CD4-positive, alpha-beta T cell treated with Interleukin-6 at 100 ng/mL for 8 hours (primary cell): ENCODE measurements around the gene LRRC71.

Experiments used
- DNase-seq: peaks from one replicate; pipeline ENCODE4 v3.0.0-alpha.2; 2020; ENCODE audit warnings: mixed read lengths, low spot score

Gene LRRC71

DNA sequence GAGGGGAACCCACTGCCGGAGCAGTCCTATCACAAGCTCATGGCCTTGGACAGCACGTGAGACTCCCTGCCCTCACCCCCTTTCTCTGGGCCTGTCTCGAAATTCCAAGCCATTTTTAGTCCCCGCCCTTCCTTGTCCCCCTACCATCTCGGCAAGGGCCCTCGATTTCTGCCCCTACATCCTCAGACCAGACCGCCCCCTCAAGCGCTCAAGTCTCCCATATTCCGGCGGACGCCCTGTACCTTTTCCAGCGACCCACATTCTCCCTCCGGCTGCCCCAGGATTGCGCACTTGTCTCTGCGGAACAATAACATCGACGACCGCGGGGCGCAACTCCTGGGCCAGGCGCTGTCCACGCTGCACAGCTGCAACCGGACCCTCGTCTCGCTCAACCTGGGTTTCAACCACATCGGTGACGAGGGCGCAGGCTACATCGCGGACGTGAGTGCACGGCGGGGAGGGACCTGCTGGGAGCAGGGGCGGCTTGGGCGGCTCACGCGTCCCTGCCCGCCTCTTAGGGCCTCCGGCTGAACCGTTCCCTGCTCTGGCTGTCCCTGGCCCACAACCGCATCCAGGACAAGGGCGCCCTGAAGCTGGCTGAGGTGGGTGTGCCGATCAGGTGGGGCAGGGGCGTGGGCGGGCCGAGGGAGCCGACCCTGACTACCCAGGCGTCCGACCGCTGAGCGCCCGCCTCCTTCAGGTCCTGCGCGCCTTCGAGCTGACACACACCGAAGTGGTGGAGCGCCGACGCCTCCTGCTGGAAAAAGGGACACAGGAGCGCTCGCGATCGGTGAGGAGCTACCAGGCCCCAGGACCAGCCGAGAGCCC, 7.0 kb downstream of the LRRC71 start:
- peak; percentile 48 for DNase-seq

DNA sequence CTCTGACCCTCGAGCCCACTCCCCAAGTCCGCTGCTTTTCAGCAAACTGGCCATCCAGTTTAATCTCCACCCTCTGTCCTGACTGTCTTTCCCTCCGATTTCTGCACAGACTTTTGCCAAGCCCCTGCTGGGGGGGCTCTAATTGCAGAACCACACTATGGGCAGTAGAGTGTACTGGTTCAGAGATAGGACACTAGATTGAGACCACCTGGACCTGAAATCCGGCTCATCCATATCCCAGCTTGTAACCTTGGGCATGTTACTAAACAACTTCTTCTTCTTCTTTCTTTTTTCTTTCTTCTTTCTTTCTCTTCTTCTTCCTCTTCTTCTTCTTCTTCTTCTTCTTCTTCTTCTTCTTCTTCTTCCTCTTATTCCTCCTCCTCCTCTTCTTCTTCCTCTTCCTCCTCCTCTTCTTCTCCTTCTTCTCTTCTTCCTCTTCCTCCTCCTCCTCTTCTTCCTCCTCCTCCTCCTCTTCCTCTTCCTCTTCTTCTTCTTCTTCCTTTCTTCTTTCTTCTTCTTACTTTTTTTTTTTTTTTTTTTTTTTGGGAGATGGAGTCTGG, 7.7 kb downstream of the LRRC71 start:
- no peak for DNase-seq

DNA sequence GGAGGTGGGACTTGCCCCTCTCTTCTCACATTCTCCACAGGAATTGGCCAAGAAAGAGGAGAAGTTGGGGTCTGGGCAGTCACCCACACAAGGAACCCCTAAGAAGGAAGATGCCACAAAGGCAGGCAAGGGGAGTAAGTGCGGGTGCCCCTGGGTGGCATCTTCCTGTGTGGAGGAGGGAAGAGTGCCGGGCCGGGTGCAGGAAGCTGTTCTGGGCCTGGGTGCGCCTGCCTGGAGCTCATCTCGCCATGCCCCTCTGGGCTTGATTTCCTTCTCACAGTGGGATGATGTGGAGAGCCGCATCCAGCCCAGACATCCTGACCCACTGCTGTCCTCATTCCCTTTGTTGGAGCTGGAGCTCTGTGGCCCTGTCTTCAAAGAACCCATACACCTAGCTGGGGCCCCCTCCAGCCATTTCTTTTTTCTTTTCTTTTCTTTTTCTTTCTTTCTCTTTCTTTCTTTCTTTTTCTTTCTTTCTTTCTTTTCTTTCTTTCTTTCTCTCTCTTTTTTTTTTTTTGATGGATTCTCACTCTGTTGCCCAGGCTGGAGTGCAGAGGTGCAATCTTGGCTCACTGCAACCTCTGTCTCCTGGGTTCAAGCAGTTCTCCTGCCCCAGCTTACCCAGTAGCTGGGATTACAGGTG, 9.3 kb downstream of the LRRC71 start:
- no peak for DNase-seq

DNA sequence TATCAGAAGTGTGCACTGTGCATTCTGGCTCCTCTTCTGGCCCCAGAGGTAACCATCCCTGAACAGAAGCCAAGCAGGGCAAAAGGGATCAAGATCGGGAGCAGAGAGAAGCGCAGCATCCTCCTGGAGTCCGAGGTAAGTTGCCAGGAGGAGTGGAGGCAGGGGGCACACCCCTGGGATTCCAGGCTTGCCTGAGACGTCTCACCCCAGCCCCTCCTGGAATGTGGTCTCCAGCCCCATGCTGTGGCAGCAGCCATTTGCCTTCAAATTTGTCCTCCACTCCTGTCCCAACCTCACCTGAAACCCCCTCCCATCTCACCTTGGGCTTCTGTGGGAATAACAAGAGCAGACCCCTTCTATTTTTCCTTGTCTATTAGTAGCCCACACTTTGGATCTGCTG, 10.1 kb downstream of the LRRC71 start:
- no peak for DNase-seq

DNA sequence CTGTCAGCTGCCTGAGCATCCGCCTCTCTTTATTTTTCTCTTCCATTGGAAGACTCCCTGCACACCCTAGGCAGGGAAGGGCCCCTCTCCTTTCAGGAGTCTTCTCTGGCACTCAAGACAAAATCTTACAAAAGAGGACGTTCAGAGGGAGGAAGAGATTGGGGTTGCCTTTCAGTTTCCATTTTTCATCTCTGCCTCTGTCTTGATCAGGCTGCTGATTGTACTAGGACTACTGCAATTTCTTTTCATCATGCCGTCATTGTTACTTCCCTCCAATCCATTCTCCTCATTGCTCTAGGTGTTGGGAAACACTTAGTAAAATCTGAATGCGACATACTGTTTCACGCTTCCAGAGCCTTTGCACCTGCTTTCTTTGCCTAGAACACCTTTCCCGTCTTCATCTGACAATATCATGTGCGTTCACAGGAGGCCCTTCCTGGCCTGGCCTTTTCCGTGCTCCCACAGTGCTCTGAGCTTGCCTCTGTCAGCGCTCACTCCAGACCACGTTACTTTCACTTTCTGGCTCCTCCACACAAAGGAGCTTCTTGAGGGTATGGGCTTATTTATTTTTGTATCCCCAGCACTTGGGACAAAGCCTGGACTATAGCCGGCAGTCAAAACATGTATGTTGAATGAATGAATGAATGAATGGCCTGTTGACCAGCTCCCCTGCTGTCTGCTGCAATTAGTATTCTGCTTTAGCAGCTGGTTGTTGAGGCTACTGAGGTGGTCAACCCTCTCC, 10.9 kb downstream of the LRRC71 start:
- no peak for DNase-seq

DNA sequence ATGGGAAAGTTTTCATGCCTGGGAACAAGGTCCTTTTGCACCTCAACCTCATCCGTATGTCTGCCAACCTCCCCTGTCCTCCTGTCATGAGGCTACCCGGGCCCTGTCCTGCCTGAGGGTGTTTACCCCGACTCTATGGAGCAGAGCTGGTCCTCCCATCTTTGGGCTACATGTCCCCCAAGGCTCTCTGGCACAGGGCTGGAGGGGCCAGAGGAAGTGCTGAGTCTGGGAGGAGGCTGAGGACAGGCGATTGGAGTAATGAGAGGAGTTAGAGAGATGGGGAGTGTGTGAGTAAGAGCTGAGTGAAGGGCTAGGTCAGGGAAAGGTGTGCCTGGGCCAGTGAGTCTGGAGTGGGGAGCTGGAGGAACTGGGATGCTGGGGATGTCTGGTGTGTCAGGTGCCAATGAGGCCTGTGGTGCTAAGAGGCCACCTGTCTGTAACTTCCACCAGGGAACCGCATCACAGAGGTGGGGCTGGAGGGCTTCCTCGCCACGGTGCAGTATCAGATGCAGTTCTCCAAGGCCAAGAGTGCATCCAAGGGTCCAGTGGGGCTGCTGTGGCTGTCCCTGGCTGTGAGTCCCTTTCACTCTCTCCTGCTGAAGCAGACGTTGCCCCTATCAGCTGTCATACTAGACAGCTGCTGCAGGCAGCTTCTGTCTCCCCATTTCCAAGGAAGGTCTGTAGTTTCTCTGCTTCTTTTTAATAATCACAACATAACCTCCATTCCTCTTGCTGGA, 11.7 kb downstream of the LRRC71 start:
- no peak for DNase-seq

DNA sequence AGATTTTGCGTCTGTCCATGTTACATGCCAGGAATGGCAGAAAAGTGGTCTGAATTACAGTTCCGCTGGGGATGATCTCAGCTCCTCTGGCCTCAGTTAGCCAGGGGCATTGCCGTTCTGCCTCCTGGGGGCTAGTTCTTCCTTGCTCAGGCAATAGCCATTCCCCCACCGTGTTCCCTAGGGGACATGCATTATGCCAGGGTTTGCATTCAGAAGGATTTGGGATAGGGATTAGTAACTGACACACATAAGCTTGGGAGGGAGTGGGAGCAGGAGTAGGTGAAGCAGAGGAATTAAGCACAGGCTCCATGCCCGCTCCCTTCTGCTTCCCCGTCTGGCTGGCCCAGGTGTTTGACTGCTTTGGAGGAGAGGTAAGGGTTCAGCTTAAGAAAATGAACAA, 12.7 kb downstream of the LRRC71 start:
- DNase-seq: no peak

DNA sequence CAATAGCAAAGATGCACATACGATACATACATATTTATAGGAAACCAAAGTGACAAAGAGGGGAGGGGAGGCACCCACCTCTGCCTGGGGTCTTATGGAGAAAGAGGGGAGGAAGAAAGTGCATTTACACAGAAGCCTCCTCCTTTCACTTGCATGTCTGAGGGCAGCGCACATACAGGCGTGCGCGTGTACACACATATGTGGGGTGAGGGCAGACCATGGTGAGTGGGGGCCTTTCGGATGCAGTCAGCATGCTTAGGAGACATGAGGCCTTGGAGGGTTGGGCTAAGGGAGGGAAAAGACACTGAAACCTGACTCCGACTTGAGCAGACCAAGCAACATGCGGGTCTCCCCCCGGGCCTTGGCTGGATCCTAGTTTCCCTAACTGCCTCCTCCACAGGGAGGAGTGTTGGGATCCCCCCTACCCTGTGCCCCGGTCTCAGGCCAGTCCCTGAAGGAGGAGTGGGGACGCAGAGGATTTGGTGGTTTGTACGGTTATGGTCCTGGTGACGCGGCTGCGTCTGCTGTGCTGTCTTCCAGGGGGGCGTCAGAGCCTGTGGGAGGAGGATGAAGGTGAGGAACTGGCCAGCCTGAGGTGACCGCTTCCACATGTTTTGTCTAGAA, 15.2 kb downstream of the LRRC71 start:
- DNase-seq: no peak

DNA sequence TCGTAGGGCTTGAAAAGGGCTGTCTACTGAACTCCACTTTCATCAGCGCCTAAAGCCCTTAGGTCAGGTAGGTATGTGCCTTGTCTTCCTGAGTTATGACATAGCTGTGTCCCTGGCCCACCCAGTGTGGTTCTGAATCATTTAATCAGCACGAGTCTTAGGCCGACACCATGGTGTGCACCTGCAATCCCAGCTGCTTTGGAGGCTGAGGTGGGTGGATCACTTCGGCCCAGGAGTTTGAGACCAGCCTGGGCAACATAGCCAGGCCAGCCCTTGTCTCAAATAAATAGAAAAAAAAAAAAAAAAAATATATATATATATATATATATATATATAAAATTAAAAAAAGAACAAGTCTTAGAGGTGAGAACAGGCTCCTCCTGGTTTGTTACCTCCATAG, 15.8 kb downstream of the LRRC71 start:
- DNase-seq: no peak

DNA sequence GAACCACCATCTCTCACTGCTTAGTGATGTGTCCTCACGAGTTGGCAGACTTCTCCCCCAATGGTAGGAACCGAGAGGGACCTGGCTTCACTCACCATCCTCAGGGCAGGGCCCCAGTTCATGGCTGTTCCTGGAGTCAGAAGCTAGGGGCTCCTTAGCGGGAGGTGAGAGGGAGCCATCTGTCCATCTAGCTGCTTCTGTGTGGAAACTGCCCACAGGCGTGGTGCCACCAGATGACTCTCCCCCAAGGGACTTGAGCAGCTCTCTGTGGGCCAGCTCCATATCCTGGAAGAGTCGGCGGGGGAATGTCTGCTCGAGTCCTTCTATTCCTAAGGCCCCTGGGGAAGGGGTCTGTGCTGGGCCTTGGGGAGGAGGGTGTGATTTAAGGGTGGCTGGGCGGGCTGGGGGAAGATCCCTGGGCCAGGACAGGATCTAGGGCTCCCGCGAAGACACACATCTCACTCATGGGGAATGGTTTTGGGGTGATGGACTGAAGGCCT, 16.3 kb downstream of the LRRC71 start:
- no peak for DNase-seq

DNA sequence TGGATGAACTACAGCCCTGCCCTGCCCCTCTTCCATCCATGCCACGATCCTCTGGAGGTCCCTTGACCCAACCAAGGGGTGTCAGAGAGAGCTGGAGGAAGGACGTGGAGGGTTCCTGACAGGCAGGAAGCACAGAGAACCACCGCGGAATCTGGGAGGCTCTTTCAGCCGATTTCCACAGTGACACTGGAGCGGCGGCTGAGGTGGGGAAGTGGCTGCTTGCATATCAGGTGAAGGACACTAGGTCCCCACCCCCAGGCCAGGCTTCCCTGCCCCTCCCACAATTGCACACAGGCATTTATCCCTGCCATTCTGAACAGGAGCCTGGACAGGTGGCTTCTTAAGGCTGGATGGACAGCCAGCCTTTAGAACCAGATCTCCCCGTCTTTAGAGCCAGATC, 17.5 kb downstream of the LRRC71 start:
- DNase-seq: no peak

DNA sequence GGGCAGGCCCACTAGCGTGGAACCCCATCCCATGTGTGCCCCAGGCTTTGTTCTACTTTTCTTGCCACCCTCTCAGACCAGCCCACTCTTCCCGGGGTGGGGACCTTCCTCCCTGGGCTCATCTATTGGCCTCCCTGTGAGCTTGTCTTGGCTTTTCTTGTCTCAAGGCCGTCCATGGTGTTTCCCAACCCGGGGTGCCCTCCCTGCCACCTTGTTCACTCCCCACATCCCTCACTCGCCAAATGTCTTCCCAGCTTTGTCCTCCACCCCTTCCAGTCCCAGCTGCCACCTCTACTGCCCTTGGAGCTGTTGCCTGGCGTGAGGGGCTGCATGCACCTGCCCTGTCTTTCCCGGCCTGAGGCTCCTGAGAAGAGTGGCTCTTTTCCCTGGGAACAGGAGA, 18.4 kb downstream of the LRRC71 start:
- no peak for DNase-seq

DNA sequence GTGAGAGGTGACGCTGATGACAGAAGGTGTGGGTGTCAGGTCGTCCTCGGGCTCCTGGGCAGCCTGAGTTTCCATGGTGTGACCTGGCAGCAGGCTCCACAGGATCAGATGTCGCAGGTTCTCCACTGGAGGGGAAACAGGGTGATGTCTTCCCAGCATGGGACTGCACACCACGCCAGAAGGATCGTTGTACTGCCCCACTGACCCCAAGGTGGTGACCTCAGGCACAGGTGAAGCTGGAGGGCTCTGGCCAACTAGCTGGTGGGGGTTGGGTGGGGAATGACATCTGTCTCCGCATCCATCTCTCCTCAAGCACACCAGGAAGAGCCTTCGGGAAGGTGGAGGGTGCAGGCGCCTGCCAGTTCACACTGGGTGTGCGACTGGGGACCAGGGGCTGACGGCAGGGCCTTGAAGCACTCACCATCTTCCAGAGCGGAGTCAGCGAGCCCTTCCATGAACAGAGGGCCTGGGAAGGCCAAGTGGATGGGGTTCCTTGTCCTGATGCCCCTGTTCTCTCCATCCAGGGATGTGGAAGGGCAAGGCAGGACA, 19.4 kb downstream of the LRRC71 start:
- no peak for DNase-seq

DNA sequence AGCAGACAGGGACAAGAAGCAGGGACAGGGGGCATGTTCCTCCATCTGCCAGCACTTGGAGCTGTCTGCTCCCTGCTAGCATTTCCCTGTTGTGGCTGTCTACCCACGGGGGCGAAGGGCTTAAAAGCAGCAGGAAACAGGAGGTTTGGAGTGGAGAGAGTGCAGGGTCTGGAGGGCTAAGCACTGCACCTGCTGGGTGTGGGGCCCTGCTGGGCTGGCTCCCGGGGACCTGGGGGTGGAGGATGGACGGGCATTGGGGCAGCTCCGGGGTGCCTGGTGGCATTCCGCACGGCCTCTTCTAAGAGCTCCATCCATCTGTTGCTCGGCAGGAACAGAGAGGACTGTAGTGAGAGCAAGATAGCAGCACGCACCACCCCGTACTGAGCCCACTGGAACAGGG, 21.2 kb downstream of the LRRC71 start:
- DNase-seq: no peak

DNA sequence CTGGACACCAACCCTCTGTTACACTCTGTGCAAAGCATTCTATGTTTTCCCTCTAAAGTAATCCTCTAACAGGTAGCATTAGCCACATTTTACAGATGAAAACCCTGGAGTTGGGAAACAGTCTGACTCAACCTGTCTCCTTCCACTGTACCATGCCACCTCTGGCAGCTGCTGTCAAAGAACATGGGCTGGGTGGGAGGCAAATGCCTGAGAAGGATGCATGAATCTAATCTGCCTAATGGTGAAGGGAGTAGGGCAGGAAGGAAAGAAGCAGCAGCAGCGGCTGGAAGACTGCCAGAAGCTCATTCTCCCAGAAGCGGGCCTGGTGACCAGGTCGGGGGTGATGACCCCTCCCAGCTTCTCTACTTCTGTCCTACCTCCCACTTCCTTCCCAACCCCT, 21.7 kb downstream of the LRRC71 start:
- DNase-seq: no peak

DNA sequence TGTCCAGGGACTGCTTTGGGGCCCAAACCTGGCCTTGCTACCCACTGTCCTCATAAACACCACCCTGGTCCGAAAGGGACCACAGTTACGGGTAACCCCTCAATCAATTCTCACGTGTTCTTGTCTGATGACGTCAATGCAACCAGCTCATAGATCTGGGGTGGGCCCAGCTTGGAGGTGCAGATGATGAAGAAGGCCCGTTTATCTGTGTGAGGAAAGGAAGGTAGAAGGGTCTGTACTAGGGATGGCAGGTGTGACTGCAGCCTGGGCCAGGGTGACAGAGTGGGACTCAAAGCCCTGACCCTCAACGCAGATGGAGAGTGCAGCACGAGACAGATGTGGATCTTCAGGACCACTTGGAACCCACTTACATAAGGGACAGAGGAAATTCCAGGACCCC, 22.1 kb downstream of the LRRC71 start:
- DNase-seq: no peak

DNA sequence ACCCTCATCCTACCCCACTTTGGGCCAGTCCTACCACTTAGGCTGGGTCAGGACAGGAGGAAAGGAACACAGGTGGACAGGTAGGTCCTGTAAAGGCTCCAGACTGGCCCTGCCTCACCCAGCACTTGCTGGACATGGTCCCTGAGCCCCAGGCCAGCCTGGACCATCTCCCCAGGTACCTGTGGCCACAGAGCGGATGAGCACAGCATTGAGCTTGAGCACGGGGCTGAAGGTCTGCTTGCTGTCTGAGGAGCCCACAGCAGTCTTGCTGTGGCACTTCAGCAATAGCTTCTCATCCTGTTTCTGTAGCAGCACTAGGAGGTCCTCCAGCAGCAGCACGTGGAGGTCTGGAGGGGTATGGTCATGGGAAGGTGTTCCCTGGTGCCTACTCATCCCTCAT, 23.3 kb downstream of the LRRC71 start:
- DNase-seq: no peak

DNA sequence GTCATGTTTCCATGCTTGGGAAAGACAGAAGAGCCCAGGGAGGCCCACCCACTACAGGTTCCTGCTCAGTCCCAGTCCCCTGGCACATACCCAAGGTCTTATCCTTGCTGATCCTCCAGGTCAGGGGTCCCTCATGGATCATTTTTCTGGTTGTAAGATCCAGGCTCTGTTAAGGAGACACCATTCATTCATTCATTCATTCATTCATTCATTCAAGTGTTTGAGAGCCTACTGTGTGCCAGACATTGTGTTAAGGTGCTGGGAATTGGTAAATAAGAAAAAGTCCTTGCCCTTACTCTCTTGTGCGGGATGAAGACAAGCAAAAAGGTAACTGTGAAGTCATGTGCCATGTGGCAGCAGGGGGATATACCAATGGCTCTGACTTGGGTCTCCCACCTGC, 23.8 kb downstream of the LRRC71 start:
- no peak for DNase-seq

DNA sequence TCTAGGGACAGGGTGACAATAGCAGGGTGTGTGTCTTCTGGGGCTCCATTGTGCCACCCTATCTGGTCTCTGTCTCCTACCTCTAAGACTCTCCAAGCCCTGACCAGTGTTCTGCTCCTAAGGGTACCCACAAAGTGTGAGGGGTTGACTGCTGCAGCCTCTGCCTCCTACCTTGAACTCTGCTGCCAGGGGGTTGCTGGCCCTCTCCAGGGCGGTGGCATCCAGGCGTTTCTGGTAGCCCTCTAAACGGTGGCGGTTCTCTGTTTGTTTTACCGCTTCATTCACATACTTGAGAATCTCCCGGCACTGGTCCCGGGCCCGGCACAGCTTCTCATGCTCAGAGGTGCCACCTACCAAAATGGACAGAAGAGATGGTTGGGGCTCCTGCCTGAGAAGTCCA, 24.4 kb downstream of the LRRC71 start:
- DNase-seq: no peak

DNA sequence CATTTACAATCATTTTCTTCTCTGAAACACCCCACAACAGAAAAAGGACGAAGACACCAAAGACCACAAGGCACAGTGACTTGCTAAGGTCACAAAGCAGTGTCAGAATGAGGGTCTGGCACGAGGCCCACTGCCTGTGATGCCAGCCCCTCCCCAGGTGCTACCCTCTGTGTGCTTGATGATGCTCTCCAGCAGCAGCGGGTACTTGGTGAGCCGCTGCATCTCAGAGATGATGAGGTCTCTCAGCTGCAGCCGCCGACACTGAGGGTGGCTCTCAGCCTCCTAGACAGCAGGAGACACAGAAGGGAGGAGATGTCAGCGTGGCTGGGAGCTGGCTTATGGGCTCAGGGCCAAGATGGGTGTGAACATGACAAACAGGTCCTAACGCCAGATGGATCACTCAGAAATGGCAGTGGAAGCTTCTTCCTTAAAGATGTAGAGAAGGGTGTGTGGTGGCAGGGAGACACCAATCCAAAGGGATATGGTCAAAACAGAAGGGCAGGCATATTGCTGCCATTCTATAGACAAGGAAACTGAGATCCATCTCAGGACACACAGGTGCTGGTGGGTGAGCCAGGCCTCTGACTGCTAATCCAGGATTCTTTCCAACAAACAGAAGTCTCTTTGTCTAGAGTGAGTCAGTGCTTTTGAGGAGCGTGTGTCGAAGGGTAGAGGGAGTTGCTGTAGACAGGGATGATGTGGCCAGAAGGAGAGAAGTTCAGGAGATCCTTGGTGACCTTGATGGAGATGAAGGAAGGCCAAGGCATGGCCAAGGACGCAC, 25.6 kb downstream of the LRRC71 start:
- DNase-seq: no peak
